ENCODE data around the gene LCN6. TPM values are rescaled to one million over a fixed set of nuclear protein-coding genes. Genes with fewer than 3 reads are reported as not detected.

Gene LCN6
- total RNA-seq, 1 donor from 2014 or later = 17.9 TPM

GRCh38 chr9:136747161-136748060 is 914 bp downstream of the LCN6 start:
- H3K4me3 ChIP-seq = no peak overlapping the region
- DNase-seq (ENCODE audit: extremely low spot score in 2 of 2) = no peak
- intact Hi-C loops (cut with DNase I) = no loop called here
- peaks cover under 1% of the 10 kb centered on the region for H3K27me3 ChIP-seq
- no peak overlapping the region for H3K27ac ChIP-seq
- peaks cover 15% of the 10 kb centered on the region for H3K4me1 ChIP-seq
- TF ChIP-seq POLR2A (IDR thresholded peaks at IDR 0.05) (no peak), POLR2AphosphoS5 (IDR thresholded peaks at IDR 0.05; ENCODE audit: insufficient read depth in 1 of 2, low read depth in 1 of 2) (no peak), CTCF (IDR thresholded peaks at IDR 0.05) (no peak)
- no peaks in the 10 kb centered on the region for H3K36me3 ChIP-seq
- no peaks in the 10 kb centered on the region for H3K9me3 ChIP-seq

- intact Hi-C loops (cut with DNase I) = no loop called here
- H3K9me3 ChIP-seq = no peaks in the 10 kb centered on the region
- peaks cover 23% of the 10 kb centered on the region for H3K4me1 ChIP-seq
- no peak for DNase-seq (ENCODE audit: extremely low spot score in 2 of 2)
- no peak overlapping the region for H3K27ac ChIP-seq
- H3K4me3 ChIP-seq = no peak overlapping the region
- no peak for TF ChIP-seq POLR2AphosphoS5 (IDR thresholded peaks at IDR 0.05; ENCODE audit: insufficient read depth in 1 of 2, low read depth in 1 of 2)
- no peak for TF ChIP-seq CTCF (IDR thresholded peaks at IDR 0.05)
- no peak for TF ChIP-seq POLR2A (IDR thresholded peaks at IDR 0.05)
- H3K27me3 ChIP-seq = peaks cover 3% of the 10 kb centered on the region
- H3K36me3 ChIP-seq = no peaks in the 10 kb centered on the region
Measured at GRCh38 chr9:136746621-136747020, 1.7 kb downstream of the LCN6 start.

- Histone ChIP-seq H3K36me3 (no peaks in the 10 kb centered on the region), H3K27ac (no peak overlapping the region), H3K9me3 (no peaks in the 10 kb centered on the region), H3K4me3 (no peak overlapping the region), H3K4me1 (peaks cover 27% of the 10 kb centered on the region), H3K27me3 (peaks cover 3% of the 10 kb centered on the region)
- intact Hi-C loops (cut with DNase I) = no loop called here
- DNase-seq (ENCODE audit: extremely low spot score in 2 of 2) = no peak
- TF ChIP-seq POLR2AphosphoS5 (IDR thresholded peaks at IDR 0.05; ENCODE audit: insufficient read depth in 1 of 2, low read depth in 1 of 2) (no peak), POLR2A (IDR thresholded peaks at IDR 0.05) (no peak), CTCF (IDR thresholded peaks at IDR 0.05) (no peak)
Measured at GRCh38 chr9:136746155-136746490, 2.2 kb downstream of the LCN6 start.

GRCh38 chr9:136745389-136746154 is 2.8 kb downstream of the LCN6 start:
- intact Hi-C loops (cut with DNase I) = no loop called here
- Histone ChIP-seq H3K27me3 (peaks cover 3% of the 10 kb centered on the region), H3K36me3 (no peaks in the 10 kb centered on the region), H3K9me3 (no peaks in the 10 kb centered on the region), H3K4me3 (peak overlapping the region in 1 of 2 donors; percentile 4), H3K4me1 (peaks cover 33% of the 10 kb centered on the region), H3K27ac (no peak overlapping the region)
- DNase-seq (ENCODE audit: extremely low spot score in 2 of 2) = no peak
- TF ChIP-seq CTCF (IDR thresholded peaks at IDR 0.05) = no peak
- no peak for TF ChIP-seq POLR2AphosphoS5 (IDR thresholded peaks at IDR 0.05; ENCODE audit: insufficient read depth in 1 of 2, low read depth in 1 of 2)
- TF ChIP-seq POLR2A (IDR thresholded peaks at IDR 0.05) = no peak
